HG02885 (cell line): Measurements from ENCODE around the gene TBXA2R.

Experiments used
- ATAC-seq: cut with Tn5 transposase; IDR thresholded peaks from one replicate; pipeline ENCODE4 v1.9.1; 2021; ENCODE audit warnings: mild to moderate bottlenecking; ENCODE audit not compliant: unreplicated experiment, poor library complexity

The TBXA2R gene

DNA sequence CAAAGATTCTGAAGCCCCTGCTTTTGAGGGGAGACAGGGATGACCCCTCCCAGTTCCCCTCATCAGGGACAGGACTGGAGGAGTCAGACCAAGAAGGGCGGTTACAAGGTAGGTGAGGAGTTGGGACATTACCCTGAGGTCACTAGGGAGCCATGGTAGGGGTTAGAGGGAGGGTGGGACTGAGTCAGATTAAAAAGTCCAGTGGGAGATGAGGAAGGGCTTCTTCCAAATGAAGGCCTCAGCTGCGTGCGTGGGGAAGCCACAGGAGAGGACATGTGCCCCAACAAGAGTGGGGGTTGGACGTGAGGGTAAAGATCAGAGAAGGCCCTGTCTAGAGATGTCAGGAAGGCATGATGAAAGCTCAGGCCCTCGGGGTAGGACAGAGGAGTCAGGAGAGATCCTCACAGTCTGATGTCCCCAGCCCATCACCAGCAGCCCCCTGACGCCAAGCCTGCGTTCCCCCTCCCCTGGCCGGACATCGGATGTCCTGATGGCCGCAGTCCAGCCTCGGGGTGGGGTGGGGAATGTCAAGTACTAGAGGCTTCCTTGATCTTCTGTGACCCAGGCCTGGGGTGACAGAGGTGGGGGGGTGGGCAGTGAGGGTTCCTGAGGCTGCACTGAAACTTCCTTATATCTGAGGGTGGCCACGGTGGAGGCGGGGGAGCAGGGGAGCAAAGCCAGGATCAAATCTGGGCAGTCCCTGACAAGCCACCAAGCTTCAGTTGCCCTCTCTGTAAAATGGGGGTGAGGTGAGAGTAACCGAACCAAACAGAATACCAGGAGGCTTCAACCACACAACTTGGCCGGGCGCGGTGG, 42.8 kb downstream of the TBXA2R start:
- ATAC-seq: no peak

DNA sequence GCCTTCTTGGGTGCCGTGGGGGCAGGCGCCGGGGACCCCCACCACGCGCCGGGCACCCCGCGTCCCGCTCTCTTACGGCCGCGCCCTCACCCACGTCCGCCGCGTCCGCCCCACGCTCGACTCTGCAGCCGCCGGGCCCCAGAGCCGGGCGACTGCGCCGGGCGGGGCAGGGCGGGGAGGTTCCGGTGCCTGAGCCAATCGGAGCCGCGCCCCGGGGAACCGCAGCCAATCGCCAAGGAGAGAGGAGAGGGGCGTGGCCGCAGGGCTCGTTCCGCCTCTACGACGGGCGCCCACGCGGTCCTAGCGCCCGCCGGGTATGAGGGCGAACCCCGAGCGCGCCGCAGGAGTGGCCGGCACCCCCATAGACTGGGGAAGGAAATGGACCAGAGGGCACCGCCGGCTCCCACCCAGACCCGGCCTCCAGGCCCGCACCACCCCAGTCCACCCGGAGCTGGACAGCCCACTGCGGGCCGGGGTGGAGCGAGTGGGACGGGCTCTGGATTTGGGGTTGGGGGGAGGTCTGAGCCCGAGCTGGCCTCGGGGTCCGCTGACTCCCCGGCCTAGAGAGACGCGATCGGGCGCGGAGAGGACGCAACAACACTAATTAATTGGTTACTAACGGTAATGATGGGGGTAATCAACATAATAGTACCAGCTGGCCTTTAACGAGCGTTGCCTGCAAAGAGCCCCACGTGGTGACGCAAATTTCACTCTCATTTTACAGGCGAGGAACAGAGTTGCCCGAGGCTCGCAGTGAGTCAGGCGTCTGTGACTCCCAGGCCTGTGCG, 49.0 kb downstream of the TBXA2R start, which contains the start of gene MFSD12:
MFSD12 (minus strand) TSS at position 126 of the 788 bp plus-strand sequence. CDS start 183 bp downstream, outside the sequence.
- peak; percentile 87 for ATAC-seq

DNA sequence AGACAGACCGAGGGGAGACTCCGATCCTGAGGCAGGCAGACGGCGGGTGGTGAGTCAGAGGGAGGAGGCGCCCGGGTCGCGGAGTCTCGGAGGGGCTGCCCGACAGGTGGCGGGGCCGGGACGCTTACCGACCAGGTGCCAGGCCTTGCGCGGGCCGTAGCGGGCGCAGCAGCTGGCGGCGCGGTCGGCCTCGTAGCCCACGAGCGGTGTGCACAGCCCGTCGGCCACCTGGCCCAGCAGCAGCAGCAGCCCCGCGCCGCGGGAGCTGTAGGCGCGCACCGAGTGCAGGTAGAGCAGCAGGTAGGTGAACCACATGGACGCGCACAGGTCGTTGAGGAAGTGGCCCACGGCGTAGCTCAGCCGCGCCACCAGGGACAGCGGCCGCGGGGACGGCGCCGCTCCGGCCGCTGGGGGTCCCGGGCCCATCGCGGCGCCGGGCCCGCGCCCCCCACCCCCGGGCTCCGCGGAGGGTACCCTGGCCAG, 49.7 kb downstream of the TBXA2R start:
- ATAC-seq: peak; percentile 26

DNA sequence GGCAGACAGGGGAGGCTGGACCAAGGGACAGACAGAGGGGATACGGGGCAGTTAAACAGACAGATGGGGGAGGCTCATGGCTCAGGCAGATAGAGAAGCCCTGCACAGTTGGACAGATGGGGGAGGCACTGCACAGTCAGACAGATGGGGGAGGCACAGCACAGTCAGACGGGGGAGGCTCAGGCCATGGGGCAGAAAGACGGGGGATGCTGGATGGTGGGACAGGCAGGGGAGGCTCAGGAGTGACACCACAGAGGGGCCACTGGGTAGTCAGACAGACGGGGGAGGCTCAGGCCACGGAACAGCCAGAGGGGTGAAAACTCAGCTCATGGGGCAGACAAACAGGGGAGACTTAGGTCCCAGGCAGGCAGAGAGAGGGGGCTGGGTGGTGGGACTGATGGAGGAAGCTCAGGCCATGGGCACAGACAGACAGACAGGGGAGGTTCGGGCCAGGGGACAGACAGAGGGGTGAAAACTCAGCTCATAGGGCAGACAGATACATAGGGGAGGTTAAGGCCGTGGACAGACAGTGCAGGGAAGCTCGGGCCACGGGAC, 50.2 kb downstream of the TBXA2R start:
- ATAC-seq: no peak

DNA sequence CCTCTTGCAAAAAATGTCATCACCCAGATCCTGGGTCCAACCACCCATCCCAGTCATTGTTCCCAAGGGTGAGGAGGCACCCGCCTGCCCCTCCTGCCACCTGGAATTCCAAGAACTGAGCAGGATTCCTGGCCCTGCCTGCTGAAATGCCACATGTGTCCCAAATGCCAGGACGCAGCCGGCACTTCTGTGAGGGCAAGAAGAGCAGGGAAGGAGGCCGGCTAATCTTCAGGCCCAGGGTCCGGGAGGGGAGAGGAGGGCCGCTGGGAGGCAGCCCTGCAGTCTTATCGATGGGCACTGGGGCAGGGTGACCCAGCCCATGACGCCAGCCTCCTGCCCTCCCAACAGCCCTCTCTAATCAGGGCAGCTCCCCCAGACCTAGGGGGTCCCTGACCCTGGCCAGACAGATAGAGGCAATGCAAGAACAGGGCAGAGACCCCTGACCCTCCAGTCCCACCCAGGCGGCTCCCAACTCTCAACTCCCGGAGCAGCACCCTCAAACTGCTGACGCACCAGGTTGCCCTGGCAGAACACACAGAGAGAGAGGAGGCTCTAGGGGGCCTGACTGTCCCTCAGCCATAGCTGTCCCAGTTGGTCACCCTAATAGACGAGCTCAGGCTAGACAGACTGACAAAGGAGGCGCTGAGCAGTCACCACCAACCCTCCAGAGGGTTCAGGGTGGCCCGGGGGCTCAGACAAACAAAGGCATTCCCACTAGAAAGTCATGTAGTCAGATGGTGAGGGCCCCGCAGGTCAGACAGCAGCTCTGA, 50.8 kb downstream of the TBXA2R start:
- no peak for ATAC-seq

DNA sequence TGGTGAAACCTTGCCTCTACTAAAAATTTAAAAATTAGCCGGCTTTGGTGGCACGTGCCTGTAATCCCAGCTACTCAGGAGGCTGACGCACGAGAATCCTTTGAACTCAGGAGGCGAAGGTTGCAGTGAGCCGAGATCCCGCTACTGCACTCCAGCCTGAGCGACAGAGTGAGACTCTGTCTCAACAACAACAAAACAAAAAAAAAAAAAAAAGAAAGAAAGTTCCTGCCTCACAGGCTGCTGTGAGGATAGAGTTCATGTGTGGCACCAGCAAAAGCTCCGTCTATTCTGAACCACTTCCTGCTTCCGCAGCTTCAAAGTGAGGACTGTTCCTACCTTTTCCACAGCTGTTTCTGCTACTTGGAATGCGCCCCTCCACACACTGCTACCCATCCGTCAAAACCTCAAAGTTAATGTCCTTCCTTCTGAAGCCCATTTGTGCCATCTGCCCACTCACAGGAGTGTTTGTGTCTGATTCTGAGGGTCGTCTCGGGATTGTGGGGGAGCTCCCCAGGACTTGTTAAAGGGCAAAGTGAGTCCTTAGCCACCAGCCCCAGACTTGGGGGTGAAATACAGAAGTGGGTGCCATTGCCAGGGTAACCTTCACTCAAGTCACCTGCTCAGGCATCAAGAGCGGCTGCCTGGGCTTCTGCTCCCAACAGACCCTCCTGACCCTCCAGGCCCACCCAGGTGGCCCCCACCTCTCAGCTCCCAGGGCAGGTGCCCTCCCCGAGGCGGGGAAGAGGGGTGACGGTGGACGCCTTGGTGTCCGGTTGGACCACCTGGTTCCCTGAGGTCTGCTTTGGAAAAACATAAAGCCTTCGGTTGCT, 52.2 kb downstream of the TBXA2R start:
- no peak for ATAC-seq

DNA sequence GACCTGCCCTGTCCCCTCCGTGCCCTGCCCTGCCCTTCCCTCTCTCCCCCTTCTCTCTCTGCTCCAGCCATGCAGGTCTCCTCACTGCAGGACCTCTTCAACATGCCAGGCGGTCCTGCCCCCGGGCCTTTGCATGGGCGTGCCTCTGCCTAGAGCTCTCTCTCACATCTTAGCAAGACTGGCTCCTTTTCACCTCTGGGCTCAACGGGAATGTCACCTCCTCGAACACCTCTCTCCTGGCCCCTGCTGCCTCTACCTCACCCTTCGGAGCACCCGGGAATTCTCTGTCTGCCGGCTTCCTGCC, 54.9 kb downstream of the TBXA2R start:
- ATAC-seq: no peak

DNA sequence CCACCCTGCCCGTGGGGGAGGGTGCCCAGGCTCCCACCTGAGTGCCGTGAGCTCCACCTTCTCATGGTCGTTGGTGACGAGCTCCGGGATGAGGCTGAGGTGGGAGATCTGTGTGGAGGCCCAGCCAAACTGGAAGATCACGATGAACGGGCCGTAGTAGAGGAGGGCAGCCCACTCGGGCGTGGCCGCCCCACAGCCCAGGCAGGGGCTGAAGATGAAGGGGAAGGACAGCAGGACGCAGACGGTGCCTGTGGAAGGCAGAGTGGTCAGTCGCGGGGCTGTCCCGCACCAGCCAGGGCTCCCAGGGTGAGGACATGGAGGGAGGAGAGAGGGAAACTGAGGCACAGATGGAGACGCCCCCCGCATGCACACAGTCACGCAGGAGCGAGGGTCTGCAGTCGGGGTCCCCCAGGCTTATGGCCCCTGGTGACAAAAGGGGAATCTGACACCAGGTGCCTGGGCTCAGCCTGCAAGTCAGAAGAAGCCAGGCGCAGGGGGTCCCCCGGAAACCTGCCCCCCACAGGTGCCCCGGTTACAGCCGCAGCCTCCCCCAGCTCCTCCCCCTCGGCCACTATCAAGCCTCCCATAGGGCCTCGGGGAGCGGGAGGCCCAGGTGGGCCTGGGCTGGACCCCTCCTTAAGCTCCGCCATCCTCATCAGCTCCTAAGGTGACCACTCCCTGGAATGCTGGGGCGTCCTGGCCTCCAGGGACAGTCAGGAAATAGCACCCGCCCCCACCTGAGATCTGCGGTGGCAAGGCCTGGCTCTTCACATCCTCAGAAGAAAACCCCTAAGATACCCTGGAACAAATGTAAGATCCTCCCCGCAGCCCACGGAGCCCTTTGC, 55.5 kb downstream of the TBXA2R start:
- no peak for ATAC-seq

DNA sequence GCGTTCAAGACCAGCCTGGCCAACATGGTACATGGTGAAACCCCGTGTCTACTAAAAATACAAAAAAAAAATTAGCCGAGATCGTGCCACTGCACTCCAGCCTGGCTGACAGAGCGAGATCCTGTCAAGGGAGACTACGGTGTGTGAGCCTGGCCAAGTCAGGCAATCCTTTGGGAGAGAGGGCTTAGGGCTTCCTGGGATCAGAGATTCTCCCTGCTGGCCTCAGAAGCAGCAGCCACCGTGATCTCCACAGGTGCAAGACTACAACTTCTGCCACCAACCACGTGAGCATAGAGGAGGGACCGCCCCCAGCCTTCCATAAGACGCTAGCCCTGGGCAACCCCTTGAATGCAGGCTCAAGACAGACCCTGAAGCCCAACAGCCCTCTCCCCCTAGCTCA, 56.9 kb downstream of the TBXA2R start:
- ATAC-seq: no peak

DNA sequence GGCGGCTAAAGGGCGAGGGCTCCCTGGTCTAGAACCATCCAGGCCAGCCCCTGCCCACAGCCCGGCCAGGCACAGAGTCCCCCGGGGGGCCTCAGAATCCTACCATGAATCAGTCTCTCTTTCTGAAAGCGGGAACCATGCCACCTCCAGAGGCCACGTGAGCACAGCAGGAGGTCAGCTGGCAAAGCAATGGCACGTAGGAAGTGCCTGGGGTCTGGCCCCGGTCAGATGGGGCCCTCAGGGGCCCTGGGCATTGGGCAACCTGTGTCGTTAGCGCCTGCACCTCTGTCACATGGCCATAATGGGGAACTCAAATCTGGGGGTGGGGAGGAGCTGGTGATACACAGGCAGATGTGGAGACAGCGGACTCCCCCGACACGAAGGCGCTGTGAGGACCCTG, 58.1 kb downstream of the TBXA2R start:
- ATAC-seq: no peak

DNA sequence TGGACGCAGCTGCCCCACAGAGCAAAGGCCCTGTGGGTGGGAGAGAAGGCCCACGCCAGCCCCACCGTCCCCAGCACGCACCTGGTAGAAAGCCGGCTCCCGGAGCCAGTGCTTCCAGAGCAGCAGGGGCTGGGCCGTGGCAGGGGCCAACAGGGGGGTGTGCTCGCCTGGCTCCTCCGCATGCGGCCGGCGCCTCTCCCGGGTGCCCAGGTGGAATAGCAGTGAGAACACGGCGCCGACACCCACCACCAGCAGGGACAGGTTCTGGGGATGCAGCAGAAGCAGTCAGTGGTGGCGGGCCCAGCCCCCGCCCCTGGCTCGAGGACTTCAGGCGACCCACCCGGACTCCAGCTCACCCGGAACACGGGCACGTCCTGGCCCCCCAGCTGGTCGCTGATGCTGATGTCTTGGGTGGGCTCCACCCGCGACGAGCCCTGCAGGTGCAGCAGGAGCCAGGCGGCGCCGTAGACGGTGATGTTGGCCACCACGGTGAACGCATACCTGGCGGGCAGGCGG, 58.9 kb downstream of the TBXA2R start:
- no peak for ATAC-seq

DNA sequence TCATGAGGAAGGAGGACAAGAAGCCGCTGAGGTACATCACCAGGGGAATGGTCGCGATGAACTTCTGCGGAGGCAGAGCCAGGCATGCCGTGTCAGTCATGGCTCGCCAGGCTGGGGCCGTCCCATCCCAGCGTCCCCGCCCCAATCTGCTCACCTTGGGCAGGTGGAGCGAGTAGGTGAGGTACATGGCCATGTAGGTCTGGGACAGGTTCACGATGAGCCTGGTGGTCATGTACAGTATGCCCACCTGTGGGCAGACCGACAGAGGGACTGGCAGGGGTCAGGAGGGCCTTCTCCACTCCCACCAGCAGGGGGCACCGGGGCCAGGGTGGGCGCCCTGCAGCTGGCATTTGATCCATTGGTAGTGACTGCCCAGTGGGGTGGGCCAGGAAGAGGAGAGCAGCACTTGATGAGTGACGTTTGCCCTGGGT, 59.4 kb downstream of the TBXA2R start:
- ATAC-seq: no peak

DNA sequence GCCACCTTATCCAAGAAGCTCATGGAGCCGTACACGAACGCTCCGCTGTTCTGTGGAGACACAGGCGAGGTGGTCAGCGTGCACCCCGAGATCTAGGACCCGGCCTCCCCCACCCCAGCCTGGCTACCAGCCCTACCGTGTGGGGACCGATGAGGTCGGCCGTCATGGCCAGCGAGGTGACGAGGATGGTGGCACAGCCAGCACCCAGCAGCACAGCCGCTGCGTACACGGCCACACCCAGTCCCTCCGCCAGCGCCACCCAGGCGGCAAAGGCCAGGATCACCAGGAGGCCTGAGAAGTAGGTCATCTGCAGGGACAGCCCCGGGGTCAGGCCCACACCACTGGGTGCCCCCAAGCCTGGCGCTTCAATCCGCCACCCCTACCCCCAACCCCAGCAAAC, 60.6 kb downstream of the TBXA2R start:
- ATAC-seq: no peak

DNA sequence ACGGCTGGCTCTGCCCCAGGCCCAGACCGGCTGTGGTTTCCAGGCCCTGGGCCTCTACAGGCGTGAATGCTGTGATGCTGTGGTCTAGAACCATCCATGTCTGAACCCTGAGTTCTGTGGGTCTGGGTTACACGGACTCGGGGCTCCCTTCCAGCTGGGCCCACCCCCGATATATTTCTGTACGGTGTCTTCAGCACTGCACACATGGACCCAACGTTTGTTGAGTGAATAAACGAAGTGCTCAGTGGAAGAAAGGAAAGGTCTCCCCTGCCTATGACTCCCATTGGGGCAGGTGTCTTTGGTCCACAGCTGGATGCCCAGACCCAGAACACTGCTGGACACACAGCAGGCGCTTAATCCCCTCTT, 61.0 kb downstream of the TBXA2R start:
- ATAC-seq: no peak

DNA sequence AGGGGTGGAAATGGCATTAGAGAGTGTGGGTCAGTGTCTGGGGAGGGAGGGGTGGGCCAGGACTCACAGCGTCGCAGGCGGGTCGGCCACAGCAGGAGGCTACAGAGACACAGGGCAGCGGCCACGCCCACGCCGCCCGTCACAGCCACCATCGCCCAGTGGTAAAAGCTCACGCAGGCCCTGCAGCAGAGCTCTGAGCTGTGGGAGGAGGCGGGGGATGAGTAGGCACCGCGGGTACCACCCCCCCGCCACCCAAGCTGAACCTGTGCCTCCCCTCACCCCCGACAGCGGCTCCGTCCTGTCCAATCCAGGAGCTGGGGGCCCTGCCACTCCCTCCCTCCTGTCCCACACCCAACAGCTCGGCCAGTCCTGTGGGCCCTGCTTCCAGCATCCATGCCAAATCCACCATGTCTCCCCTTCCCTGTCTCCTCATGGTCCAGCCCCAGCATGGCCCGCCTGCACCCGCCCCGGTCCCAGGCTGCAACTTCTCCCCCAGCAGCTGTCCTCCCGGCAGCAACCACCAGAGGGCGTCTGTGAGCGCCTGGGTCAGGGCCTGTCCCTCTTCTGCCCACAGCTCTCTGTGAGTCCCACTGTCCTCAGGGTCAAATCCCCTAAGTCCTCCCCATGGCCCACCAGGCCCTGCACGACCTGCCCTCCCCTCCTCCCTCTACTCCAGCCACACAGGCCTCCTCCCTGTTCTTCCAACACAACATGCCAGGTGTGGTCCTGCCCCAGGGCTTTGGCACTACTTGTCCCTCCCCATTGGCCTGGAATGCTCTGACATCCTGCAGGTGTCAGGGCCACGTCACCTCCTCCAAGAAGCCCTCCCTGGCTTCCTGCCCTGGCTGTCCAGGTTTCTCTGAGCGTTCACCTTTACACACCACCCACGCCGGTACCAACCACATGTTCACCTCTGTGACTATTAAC, 61.7 kb downstream of the TBXA2R start:
- ATAC-seq: no peak
